ENCODE measurements around the gene BABAM2. TPM values are rescaled to one million over a fixed set of nuclear protein-coding genes. Genes with fewer than 3 reads are reported as not detected.
A peak's percentile ranks its signal among the peaks of the same experiment; 100 is the strongest.

BABAM2 gene
- total RNA-seq, 1 donor from 2014 or later: 37.1 TPM

- Mint-ChIP-seq H3K4me1 (ENCODE audit: low read depth) (peaks cover 8% of the 10 kb centered on the region), H3K27me3 (no peaks in the 10 kb centered on the region), H3K27ac (no peak overlapping the region), H3K4me3 (ENCODE audit: low read depth) (no peak overlapping the region), H3K36me3 (ENCODE audit: insufficient read depth) (peaks cover 4% of the 10 kb centered on the region), H3K9me3 (ENCODE audit: low read depth) (no peaks in the 10 kb centered on the region)
- DNase-seq (ENCODE audit: low spot score, unreplicated experiment): no peak
- no peak for TF ChIP-seq CTCF (IDR thresholded peaks at IDR 0.05; ENCODE audit: unreplicated experiment)
Measured at GRCh38 chr2:28314968-28315367, 424.4 kb downstream of the BABAM2 start.

GRCh38 chr2:28316546-28317335 is 426.2 kb downstream of the BABAM2 start:
- Mint-ChIP-seq H3K4me1 (ENCODE audit: low read depth) (peaks cover 16% of the 10 kb centered on the region), H3K36me3 (ENCODE audit: insufficient read depth) (peaks cover 2% of the 10 kb centered on the region), H3K27me3 (no peaks in the 10 kb centered on the region), H3K4me3 (ENCODE audit: low read depth) (no peak overlapping the region), H3K9me3 (ENCODE audit: low read depth) (no peaks in the 10 kb centered on the region), H3K27ac (peak overlapping the region; percentile 10)
- TF ChIP-seq CTCF (IDR thresholded peaks at IDR 0.05; ENCODE audit: unreplicated experiment): no peak
- DNase-seq (ENCODE audit: low spot score, unreplicated experiment): no peak

GRCh38 chr2:28317390-28317789 is 426.9 kb downstream of the BABAM2 start:
- no peak overlapping the region for H3K4me3 Mint-ChIP-seq (ENCODE audit: low read depth)
- H3K27me3 Mint-ChIP-seq: no peaks in the 10 kb centered on the region
- H3K27ac Mint-ChIP-seq: peak overlapping the region; percentile 2
- no peak for DNase-seq (ENCODE audit: low spot score, unreplicated experiment)
- peaks cover 18% of the 10 kb centered on the region for H3K4me1 Mint-ChIP-seq (ENCODE audit: low read depth)
- H3K36me3 Mint-ChIP-seq (ENCODE audit: insufficient read depth): peaks cover 2% of the 10 kb centered on the region
- no peak for TF ChIP-seq CTCF (IDR thresholded peaks at IDR 0.05; ENCODE audit: unreplicated experiment)
- no peaks in the 10 kb centered on the region for H3K9me3 Mint-ChIP-seq (ENCODE audit: low read depth)

- Mint-ChIP-seq H3K4me1 (ENCODE audit: low read depth) (peaks cover 18% of the 10 kb centered on the region), H3K4me3 (ENCODE audit: low read depth) (no peak overlapping the region), H3K27ac (no peak overlapping the region), H3K36me3 (ENCODE audit: insufficient read depth) (peaks cover 2% of the 10 kb centered on the region), H3K27me3 (peaks cover 1% of the 10 kb centered on the region), H3K9me3 (ENCODE audit: low read depth) (no peaks in the 10 kb centered on the region)
- DNase-seq (ENCODE audit: low spot score, unreplicated experiment): no peak
- no peak for TF ChIP-seq CTCF (IDR thresholded peaks at IDR 0.05; ENCODE audit: unreplicated experiment)
Measured at GRCh38 chr2:28318023-28318422, 427.5 kb downstream of the BABAM2 start.

GRCh38 chr2:28318462-28319117 is 428.1 kb downstream of the BABAM2 start:
- no peak overlapping the region for H3K4me3 Mint-ChIP-seq (ENCODE audit: low read depth)
- H3K4me1 Mint-ChIP-seq (ENCODE audit: low read depth): peaks cover 18% of the 10 kb centered on the region
- H3K27ac Mint-ChIP-seq: peak overlapping the region; percentile 89

More at GRCh38 chr2:28318462-28319117, 428.1 kb downstream of the BABAM2 start:
- TF ChIP-seq CTCF (IDR thresholded peaks at IDR 0.05; ENCODE audit: unreplicated experiment): no peak
- no peak for DNase-seq (ENCODE audit: low spot score, unreplicated experiment)
- Mint-ChIP-seq H3K27me3 (peaks cover 3% of the 10 kb centered on the region), H3K9me3 (ENCODE audit: low read depth) (no peaks in the 10 kb centered on the region), H3K36me3 (ENCODE audit: insufficient read depth) (peaks cover 2% of the 10 kb centered on the region)

Measured in progenitor cell of endocrine pancreas (in vitro differentiated cells).